HepG2 (cell line): ENCODE results near the gene CD86. TPM values are rescaled to one million over a fixed set of nuclear protein-coding genes. Genes with fewer than 3 reads are reported as not detected.

Experiments used
- ATAC-seq: fragments of 200-7000 bp; cut with Tn5 transposase; 3 replicates; pipeline ENCODE4 v1.9.1; 2020; ENCODE audit warnings: mild to moderate bottlenecking, moderate library complexity
- BruUV-seq: library from RNA; stranded (reverse); fragments of 400-500 nt; replicated peaks from 2 replicates; lab custom pipeline; 2021; lab: Mats Ljungman, UMichigan
- CTCF ChIA-PET: fragments of 300-600 bp; formaldehyde crosslinking; extraction: SDS; loops from one replicate; lab custom pipeline; 2021; ENCODE audit warnings: low total read pairs, inconsistent platforms, low intra/inter-chr PET ratio; lab: Yijun Ruan, JAX
- POLR2A ChIA-PET: fragments of 350-600 bp; sonication (Branson Sonifier 250); formaldehyde crosslinking; loops from one replicate; lab custom pipeline; 2020; ENCODE audit warnings: antibody characterized with exemption, inconsistent platforms; lab: Yijun Ruan, JAX
- DNase-seq: peaks from one replicate; pipeline ENCODE4 v3.0.0-alpha.2; 2015; ENCODE audit warnings: low spot score
- FAIRE-seq: peaks from 3 replicates; lab custom pipeline; 2011; peaks lifted over from hg19 to GRCh38; lab: Jason Lieb, UNC
- H2AFZ ChIP-seq: one replicate; pipeline ENCODE4 v1.6.1; 2011; ENCODE audit warnings: low read length, inconsistent platforms
- H3K27ac ChIP-seq: fragments of 300-600 bp; 3 replicates; pipeline ENCODE4 v1.8.0; 2011; ENCODE audit warnings: mixed run types, mild to moderate bottlenecking, mixed read lengths, low read length, inconsistent platforms; ENCODE audit not compliant: insufficient read depth; ENCODE audit errors: extremely low read length
- H3K27me3 ChIP-seq, 2 experiments: fragments of 200-600 bp in 1 of 2; 2 replicates in 1 of 2; 3 replicates in 1 of 2; pipeline versions ENCODE4 v1.6.0 to v1.8.0; 2011; ENCODE audit warnings: low read length in 2 of 2, mild to moderate bottlenecking in 2 of 2, moderate library complexity in 2 of 2, inconsistent platforms in 1 of 2; ENCODE audit not compliant: insufficient read depth in 2 of 2, control insufficient read depth in 1 of 2
- H3K36me3 ChIP-seq, 2 experiments: fragments of 200-600 bp in 1 of 2; replicated peaks in 1 of 2; 2 replicates in 1 of 2; 3 replicates in 1 of 2; pipeline versions ENCODE4 v1.5.1 to v1.8.0; 2011; ENCODE audit warnings: low read length in 2 of 2, inconsistent platforms in 1 of 2; ENCODE audit not compliant: insufficient read depth in 2 of 2, control insufficient read depth in 1 of 2
- H3K4me1 ChIP-seq: 2 replicates; pipeline ENCODE4 v1.5.1; 2012; ENCODE audit warnings: low read length, inconsistent platforms; ENCODE audit not compliant: insufficient read depth
- H3K4me2 ChIP-seq: 2 replicates; pipeline ENCODE4 v1.6.0; 2011; ENCODE audit warnings: low read depth, low read length, inconsistent platforms
- H3K4me3 ChIP-seq, 3 experiments: fragments of 200-600 bp in 1 of 3; sonication (generic), shearing (Covaris generic) in 1 of 3; replicated peaks in 1 of 3; 2 replicates each; pipeline ENCODE4 v1.5.1; 2011 to 2016; ENCODE audit warnings: low read length in 3 of 3, inconsistent platforms in 2 of 3, low read depth in 2 of 3, mild to moderate bottlenecking in 2 of 3, control low read depth in 1 of 3, mixed read lengths in 1 of 3; ENCODE audit not compliant: insufficient read depth in 1 of 3
- H3K79me2 ChIP-seq: one replicate; pipeline ENCODE4 v1.6.1; 2011; ENCODE audit warnings: low read length, inconsistent platforms; ENCODE audit not compliant: insufficient read depth
- H3K9ac ChIP-seq: 2 replicates; pipeline ENCODE4 v1.6.0; 2011; ENCODE audit warnings: mild to moderate bottlenecking, low read depth, low read length, inconsistent platforms; ENCODE audit not compliant: insufficient read depth
- H3K9me3 ChIP-seq: 2 replicates; pipeline ENCODE4 v1.5.1; 2012; ENCODE audit warnings: mild to moderate bottlenecking, low read length
- H4K20me1 ChIP-seq: 2 replicates; pipeline ENCODE4 v1.6.0; 2011; ENCODE audit warnings: inconsistent platforms, mild to moderate bottlenecking, low read length, moderate library complexity; ENCODE audit not compliant: insufficient read depth
- KDM2A ChIP-seq: sonication (generic); formaldehyde crosslinking; IDR thresholded peaks from 2 replicates; pipeline ENCODE4 v1.4.0; 2020; ENCODE audit warnings: low read depth, missing genetic modification reagents, borderline replicate concordance
- RNF2 ChIP-seq: fragments of 450-650 bp; conservative IDR thresholded peaks from 2 replicates; pipeline ENCODE4 v1.6.1; 2016; ENCODE audit warnings: low read depth
- RORA ChIP-seq: sonication (generic); formaldehyde crosslinking; IDR thresholded peaks from 2 replicates; pipeline ENCODE4 v1.5.0; 2020; ENCODE audit warnings: mild to moderate bottlenecking, missing genetic modification reagents, moderate library complexity
- WGBS: methylation state at CpG from one replicate; pipeline ENCODE4 v1.1.6; 2017; ENCODE audit warnings: low lambda C conversion rate; 5-methylcytosine and 5-hydroxymethylcytosine counted together
- in situ Hi-C: cut with HindIII; loops from 2 replicates; pipeline ENCODE4 v1.10.0; 2017; ENCODE audit warnings: low pct_unique_long_range_greater_than_20kb; ENCODE audit not compliant: extremely low pct_ligation_motif_present
- intact Hi-C: fragments of 100-400 bp; cut with micrococcal nuclease; formaldehyde crosslinking; loops from one replicate; pipeline ENCODE4 v1.10.0; 2022; ENCODE audit not compliant: unreplicated experiment
- polyA plus RNA-seq, 8 experiments: library from polyadenylated mRNA; depleted of rRNA in 3 of 8; stranded (reverse) in 7 of 8; unstranded in 1 of 8; fragments of >200 nt; fragmentation: Illumina TruSeq in 4 of 8; extraction: Trizol in 4 of 8; gene quantifications; 2 replicates each; pipeline versions ENCODE4 v1.2.1 to v1.2.3, GENCODE V29; 2011 to 2016; ENCODE audit warnings: low read depth in 4 of 8, missing spikeins in 1 of 8, mixed read lengths in 1 of 8; ENCODE audit not compliant: insufficient read depth in 1 of 8
- total RNA-seq, 5 experiments: library from RNA; depleted of rRNA; stranded (reverse); fragments of >200 nt; fragmentation: Illumina TruSeq; extraction: Trizol; gene quantifications; 2 replicates each; pipeline ENCODE4 v1.2.3, GENCODE V29; 2016; ENCODE audit warnings: low read depth in 1 of 5
- TF ChIP-seq, protein P1 (sequence below): sonication (generic); formaldehyde crosslinking; IDR thresholded peaks from 2 replicates; pipeline ENCODE4 v1.4.0; 2020; ENCODE audit warnings: missing genetic modification reagents
- TF ChIP-seq, protein P2 (sequence below): sonication (generic); formaldehyde crosslinking; IDR thresholded peaks from 2 replicates; pipeline ENCODE4 v1.5.1; 2020; ENCODE audit warnings: mild to moderate bottlenecking, missing genetic modification reagents, moderate library complexity

CD86 gene
- total and polyA plus RNA-seq, 2 of the 13 experiments (the other 11 are each of a cell fraction or from before 2014, with no cell fraction given) = not detected

DNA sequence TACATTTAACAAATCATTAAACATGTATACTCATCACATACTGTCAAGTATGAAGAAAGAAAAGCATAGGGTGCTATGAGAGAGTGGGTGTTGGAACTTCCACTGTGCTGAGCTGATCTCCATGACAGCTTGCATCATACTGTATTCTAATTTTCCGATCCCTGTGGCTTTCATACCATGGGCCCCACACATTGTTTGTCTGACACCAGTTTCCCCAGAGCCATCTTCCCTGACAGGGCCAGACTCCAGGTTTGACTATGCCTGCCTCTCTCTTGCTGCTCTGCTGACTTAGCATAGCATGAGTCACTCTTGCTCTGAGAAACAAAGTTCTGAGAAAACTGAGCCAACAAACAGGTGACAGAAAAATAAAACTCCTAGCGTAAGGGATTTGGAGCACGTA is 91.3 kb downstream of the CD86 start:
- intact Hi-C loops = no loop called here
- ChIA-PET POLR2A (no interaction called here), CTCF (no interaction called here)
- H2AFZ ChIP-seq = no peak overlapping the region
- no peaks in the 10 kb centered on the region for H3K4me1 ChIP-seq
- no TSS peak for BruUV-seq
- WGBS = 50% methylated on average over 3 of the region's 3 CpGs
- DNase-seq (no peak), ATAC-seq (no peak), FAIRE-seq (no peak)
- in situ Hi-C loops = no loop called here
- TF ChIP-seq KDM2A (no peak), RORA (CRISPR knock-in tag) (no peak), RNF2 (no peak)
- TF ChIP-seq, protein P1, sequence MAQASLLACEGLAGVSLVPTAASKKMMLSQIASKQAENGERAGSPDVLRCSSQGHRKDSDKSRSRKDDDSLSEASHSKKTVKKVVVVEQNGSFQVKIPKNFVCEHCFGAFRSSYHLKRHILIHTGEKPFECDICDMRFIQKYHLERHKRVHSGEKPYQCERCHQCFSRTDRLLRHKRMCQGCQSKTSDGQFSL (CRISPR knock-in tag) = no peak
- TF ChIP-seq, protein P2, sequence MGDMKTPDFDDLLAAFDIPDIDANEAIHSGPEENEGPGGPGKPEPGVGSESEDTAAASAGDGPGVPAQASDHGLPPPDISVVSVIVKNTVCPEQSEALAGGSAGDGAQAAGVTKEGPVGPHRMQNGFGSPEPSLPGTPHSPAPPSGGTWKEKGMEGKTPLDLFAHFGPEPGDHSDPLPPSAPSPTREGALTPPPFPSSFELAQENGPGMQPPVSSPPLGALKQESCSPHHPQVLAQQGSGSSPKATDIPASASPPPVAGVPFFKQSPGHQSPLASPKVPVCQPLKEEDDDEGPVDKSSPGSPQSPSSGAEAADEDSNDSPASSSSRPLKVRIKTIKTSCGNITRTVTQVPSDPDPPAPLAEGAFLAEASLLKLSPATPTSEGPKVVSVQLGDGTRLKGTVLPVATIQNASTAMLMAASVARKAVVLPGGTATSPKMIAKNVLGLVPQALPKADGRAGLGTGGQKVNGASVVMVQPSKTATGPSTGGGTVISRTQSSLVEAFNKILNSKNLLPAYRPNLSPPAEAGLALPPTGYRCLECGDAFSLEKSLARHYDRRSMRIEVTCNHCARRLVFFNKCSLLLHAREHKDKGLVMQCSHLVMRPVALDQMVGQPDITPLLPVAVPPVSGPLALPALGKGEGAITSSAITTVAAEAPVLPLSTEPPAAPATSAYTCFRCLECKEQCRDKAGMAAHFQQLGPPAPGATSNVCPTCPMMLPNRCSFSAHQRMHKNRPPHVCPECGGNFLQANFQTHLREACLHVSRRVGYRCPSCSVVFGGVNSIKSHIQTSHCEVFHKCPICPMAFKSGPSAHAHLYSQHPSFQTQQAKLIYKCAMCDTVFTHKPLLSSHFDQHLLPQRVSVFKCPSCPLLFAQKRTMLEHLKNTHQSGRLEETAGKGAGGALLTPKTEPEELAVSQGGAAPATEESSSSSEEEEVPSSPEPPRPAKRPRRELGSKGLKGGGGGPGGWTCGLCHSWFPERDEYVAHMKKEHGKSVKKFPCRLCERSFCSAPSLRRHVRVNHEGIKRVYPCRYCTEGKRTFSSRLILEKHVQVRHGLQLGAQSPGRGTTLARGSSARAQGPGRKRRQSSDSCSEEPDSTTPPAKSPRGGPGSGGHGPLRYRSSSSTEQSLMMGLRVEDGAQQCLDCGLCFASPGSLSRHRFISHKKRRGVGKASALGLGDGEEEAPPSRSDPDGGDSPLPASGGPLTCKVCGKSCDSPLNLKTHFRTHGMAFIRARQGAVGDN = no peak
- H3K9me3 ChIP-seq = no peaks in the 10 kb centered on the region
- H3K79me2 ChIP-seq = no peaks in the 10 kb centered on the region
- H3K27ac ChIP-seq = no peak overlapping the region
- H3K4me3 ChIP-seq = no peak overlapping the region
- H3K27me3 ChIP-seq = no peaks in the 10 kb centered on the region
- H4K20me1 ChIP-seq = no peaks in the 10 kb centered on the region
- no peak overlapping the region for H3K4me2 ChIP-seq
- no peaks in the 10 kb centered on the region for H3K36me3 ChIP-seq
- H3K9ac ChIP-seq = no peak overlapping the region
